ENCODE data around the gene CTSV. TPM values are rescaled to one million over a fixed set of nuclear protein-coding genes. Genes with fewer than 3 reads are reported as not detected.
"Not testable (repeated sequence)": the region's sequence is repeated elsewhere in the genome, so short reads cannot be mapped to it uniquely, and the experiment has no call there.

CTSV gene
- total RNA-seq = under 1 TPM in 1 of 2 donors, not detected in 1; 0.27 TPM

DNA sequence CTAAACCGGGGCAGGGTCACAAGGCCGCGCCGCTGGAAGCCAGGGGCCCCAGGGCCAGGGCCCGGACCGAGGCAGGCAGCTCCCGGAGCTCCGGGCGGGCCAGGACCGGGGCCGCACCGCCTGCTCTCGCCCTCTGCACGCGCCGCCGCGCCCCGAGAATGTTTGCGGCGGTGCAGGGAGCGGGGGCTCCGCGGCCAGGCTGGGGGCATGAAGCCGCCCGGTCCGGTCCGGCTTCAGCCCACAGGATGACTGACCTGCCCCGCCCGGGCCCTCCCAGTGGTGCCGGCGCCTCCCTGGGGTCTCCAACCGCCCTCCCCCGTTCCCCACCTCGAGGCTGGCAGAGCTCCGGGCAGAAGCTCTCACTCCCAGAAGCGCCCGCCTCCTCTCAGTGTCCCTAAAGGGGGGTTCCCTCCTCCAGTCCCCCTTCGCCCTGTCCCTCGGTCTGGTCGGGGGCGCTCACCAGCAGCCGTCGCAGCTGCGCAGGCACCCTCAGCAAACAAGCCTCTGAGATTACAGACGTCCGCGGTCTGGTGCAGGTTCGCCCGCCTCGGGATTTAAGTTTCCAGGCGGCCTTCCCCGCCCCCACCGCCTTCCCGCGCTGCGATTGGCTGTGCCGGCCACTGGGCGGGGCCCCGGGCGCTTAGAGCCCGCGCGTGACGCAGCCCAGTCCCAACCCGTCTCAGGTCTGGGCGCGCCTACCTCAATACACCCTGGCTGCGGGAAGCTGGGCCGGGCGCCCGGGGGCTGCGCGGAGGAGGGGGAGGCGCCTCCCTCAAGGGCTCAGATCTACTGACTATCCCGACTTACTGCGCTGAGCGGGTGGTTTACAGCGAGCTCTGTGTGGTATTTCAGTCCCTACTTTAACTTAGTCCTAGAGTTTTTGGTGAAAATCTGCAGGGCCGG lies at the start of gene CTSV:
Gene CTSV (minus strand): TSS at position 532 of the 903 bp plus-strand sequence. CDS start 1,099 bp downstream, outside the sequence.
- peaks cover 2% of the 10 kb centered on the region for H3K9me3 ChIP-seq
- H3K36me3 ChIP-seq = no peaks in the 10 kb centered on the region
- H3K4me3 ChIP-seq = peak within 1 kb of the TSS; percentile 71
- ATAC-seq (ENCODE audit: insufficient number of reproducible peaks, low FRiP score, low read depth) (no peak), DNase-seq (ENCODE audit: low spot score) (peak; percentile 14)
- peaks cover 5 to 12% of the 10 kb centered on the region in 2 donors for H3K4me1 ChIP-seq (ENCODE audit: control insufficient read depth in 1 of 2, low read depth in 2 of 2)
- TF ChIP-seq, protein P1, sequence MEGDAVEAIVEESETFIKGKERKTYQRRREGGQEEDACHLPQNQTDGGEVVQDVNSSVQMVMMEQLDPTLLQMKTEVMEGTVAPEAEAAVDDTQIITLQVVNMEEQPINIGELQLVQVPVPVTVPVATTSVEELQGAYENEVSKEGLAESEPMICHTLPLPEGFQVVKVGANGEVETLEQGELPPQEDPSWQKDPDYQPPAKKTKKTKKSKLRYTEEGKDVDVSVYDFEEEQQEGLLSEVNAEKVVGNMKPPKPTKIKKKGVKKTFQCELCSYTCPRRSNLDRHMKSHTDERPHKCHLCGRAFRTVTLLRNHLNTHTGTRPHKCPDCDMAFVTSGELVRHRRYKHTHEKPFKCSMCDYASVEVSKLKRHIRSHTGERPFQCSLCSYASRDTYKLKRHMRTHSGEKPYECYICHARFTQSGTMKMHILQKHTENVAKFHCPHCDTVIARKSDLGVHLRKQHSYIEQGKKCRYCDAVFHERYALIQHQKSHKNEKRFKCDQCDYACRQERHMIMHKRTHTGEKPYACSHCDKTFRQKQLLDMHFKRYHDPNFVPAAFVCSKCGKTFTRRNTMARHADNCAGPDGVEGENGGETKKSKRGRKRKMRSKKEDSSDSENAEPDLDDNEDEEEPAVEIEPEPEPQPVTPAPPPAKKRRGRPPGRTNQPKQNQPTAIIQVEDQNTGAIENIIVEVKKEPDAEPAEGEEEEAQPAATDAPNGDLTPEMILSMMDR (IDR thresholded peaks at IDR 0.05) = no peak
- no peak within 1 kb of the TSS for H3K27ac ChIP-seq
- peaks cover 7% of the 10 kb centered on the region for H3K27me3 ChIP-seq (replicated peaks; ENCODE audit: insufficient read depth)

DNA sequence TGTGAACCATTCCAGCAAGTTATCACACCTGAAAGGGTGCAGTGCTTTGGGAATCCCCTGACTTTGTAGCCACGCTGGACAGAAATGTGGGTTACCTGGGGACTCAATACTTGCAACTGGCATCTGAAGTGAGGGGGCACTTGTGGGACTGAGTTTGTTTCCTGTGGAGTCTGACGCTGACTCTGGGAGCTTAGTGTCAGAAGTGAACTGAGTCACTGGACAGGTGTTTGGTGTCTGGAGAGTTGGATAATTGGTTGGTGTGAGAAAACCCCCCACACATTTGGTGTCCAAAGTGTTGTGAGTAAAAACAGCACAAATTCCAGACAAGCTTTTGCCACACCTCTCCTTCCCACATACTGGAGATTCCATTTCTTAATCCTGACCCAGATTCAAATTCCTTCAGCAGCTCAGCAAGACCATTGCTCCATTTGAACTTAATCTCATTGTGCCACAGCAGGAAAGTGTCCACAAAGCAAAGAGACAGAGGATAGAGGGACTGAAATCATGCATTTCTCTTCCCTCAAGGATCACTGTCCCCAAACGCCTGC lies 48.8 kb upstream of the CTSV start:
- H3K36me3 ChIP-seq; H3K27ac ChIP-seq; H3K4me1 ChIP-seq (ENCODE audit: control insufficient read depth in 1 of 2, low read depth in 2 of 2); ATAC-seq (ENCODE audit: insufficient number of reproducible peaks, low FRiP score, low read depth); H3K4me3 ChIP-seq; H3K27me3 ChIP-seq (replicated peaks; ENCODE audit: insufficient read depth); H3K9me3 ChIP-seq; DNase-seq (ENCODE audit: low spot score): not testable (repeated sequence)

GRCh38 chr9:97084562-97084991 lies 45.6 kb upstream of the CTSV start:
- not testable (repeated sequence) for H3K36me3 ChIP-seq; ATAC-seq (ENCODE audit: insufficient number of reproducible peaks, low FRiP score, low read depth); H3K4me1 ChIP-seq (ENCODE audit: control insufficient read depth in 1 of 2, low read depth in 2 of 2); H3K27ac ChIP-seq; H3K9me3 ChIP-seq; H3K27me3 ChIP-seq (replicated peaks; ENCODE audit: insufficient read depth); H3K4me3 ChIP-seq; DNase-seq (ENCODE audit: low spot score)

- Histone ChIP-seq H3K4me3 (no peak overlapping the region), H3K9me3 (peaks cover 3% of the 10 kb centered on the region), H3K27ac (no peak overlapping the region), H3K27me3 (replicated peaks; ENCODE audit: insufficient read depth) (peaks cover 6% of the 10 kb centered on the region), H3K36me3 (no peaks in the 10 kb centered on the region), H3K4me1 (ENCODE audit: control insufficient read depth in 1 of 2, low read depth in 2 of 2) (no peaks in the 10 kb centered on the region)
- TF ChIP-seq, protein P1 (IDR thresholded peaks at IDR 0.05) = no peak
- ATAC-seq (ENCODE audit: insufficient number of reproducible peaks, low FRiP score, low read depth) (no peak), DNase-seq (ENCODE audit: low spot score) (no peak)
Observed at GRCh38 chr9:97078362-97078761, 39.4 kb upstream of the CTSV start.

- TF ChIP-seq, protein P1 (IDR thresholded peaks at IDR 0.05) = no peak
- H3K27ac ChIP-seq = no peak overlapping the region
- no peaks in the 10 kb centered on the region for H3K9me3 ChIP-seq
- no peak for ATAC-seq (ENCODE audit: insufficient number of reproducible peaks, low FRiP score, low read depth)
- DNase-seq (ENCODE audit: low spot score) = no peak
- H3K36me3 ChIP-seq = no peaks in the 10 kb centered on the region
- H3K4me1 ChIP-seq (ENCODE audit: control insufficient read depth in 1 of 2, low read depth in 2 of 2) = no peaks in the 10 kb centered on the region
- H3K4me3 ChIP-seq = no peak overlapping the region
- H3K27me3 ChIP-seq (replicated peaks; ENCODE audit: insufficient read depth) = peaks cover 6% of the 10 kb centered on the region
Observed at GRCh38 chr9:97077452-97078295, 38.7 kb upstream of the CTSV start.

DNA sequence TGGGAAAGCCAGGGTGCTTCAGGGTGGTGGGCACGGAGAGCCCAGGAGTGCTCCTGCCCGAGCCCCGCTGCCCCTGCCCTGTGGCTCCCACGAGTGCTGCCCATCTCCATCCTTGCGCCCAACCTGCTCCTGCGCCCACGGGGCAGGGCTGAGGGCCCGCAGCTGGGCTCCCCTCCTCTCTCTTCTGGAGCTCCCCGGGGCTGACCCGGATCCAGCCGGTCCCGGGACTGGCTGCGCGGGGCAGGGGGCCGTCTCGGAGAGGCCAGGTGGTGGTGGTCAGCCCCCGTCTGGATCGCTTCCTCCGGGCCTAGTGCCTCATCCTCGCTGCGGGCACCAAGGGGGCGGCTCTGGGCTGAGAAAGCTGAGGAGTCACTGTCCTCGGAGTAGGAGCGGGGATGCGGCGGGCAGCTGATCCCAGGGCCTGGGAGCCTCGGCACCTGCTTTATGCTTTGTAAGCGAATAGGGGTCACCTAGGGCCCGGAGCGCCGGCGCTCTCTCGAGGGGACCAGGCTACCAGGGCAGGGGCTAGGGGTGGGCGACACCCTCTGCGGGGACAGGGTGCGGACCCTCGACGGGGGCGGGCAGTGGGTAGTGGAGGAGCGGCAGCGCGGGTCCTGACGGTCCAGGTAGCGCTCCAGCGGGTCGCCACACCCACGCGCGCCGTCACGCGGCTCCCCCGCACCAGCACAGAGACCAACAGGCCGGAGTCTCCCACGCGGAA lies 37.9 kb upstream of the CTSV start:
- not testable (repeated sequence) for ATAC-seq (ENCODE audit: insufficient number of reproducible peaks, low FRiP score, low read depth)

More for the DNA sequence above, 37.9 kb upstream of the CTSV start:
- H3K27me3 ChIP-seq (replicated peaks; ENCODE audit: insufficient read depth); DNase-seq (ENCODE audit: low spot score); H3K36me3 ChIP-seq; H3K27ac ChIP-seq; H3K4me3 ChIP-seq; H3K4me1 ChIP-seq (ENCODE audit: control insufficient read depth in 1 of 2, low read depth in 2 of 2); H3K9me3 ChIP-seq: not testable (repeated sequence)

Data from thoracic aorta (tissue), 2 donors.